H1 (cell line): ENCODE measurements around the gene OR52I1. TPM values are rescaled to one million over a fixed set of nuclear protein-coding genes. Genes with fewer than 3 reads are reported as not detected.

Experiments used
- ASH2L ChIP-seq: fragments of 200-600, 300-600 bp; sonication (generic); IDR thresholded peaks from one replicate; pipeline ENCODE4 v1.7.1; 2017; ENCODE audit warnings: low read length
- CHD7 ChIP-seq: fragments of 300-600 bp; sonication (generic); IDR thresholded peaks from 2 replicates; pipeline ENCODE4 v1.7.1; 2012; ENCODE audit warnings: low read length, moderate library complexity, mild to moderate bottlenecking, inconsistent platforms; ENCODE audit not compliant: insufficient replicate concordance
- MAFK ChIP-seq: IDR thresholded peaks from 2 replicates; pipeline ENCODE4 v1.6.1; 2012; ENCODE audit warnings: low read depth, mild to moderate bottlenecking, improper control_type of control experiment, low read length
- POLR2A ChIP-seq, 2 experiments: IDR thresholded peaks; 1 replicate in 1 of 2; 2 replicates in 1 of 2; pipeline ENCODE4 v1.6.1; 2011; ENCODE audit warnings: low read depth in 2 of 2, low read length in 2 of 2, mild to moderate bottlenecking in 2 of 2; ENCODE audit errors: control extremely low read depth in 1 of 2
- POU5F1 ChIP-seq: IDR thresholded peaks from 2 replicates; pipeline ENCODE4 v1.6.1; 2011; ENCODE audit warnings: low read depth, mild to moderate bottlenecking, low read length, moderate library complexity
- SP4 ChIP-seq: IDR thresholded peaks from 2 replicates; pipeline ENCODE4 v1.6.1; 2012; ENCODE audit warnings: low read length, inconsistent platforms
- TBP ChIP-seq: IDR thresholded peaks from 2 replicates; pipeline ENCODE4 v1.6.1; 2011; ENCODE audit warnings: low read depth, low read length, improper control_type of control experiment
- polyA plus RNA-seq, 7 experiments: library from polyadenylated mRNA; depleted of rRNA in 3 of 7; stranded (reverse) in 5 of 7; unstranded in 2 of 7; fragments of >200 nt in 5 of 7; fragments of 200-250 nt in 2 of 7; gene quantifications; 1 replicate in 5 of 7; 2 replicates in 1 of 7; 4 replicates in 1 of 7; pipeline versions ENCODE4 v1.2.1 to v1.2.3, GENCODE V29; 2011 to 2013; ENCODE audit warnings: missing spikeins in 2 of 7, mixed read lengths in 2 of 7
- total RNA-seq: library from RNA; stranded (reverse); fragmentation: NEBNext Ultra II Directional; extraction: Animal tissue kit (Norgen Biotek cat#: 25700); gene quantifications from 2 replicates; pipeline ENCODE4 v1.2.1, GENCODE V29; 2021
- TF ChIP-seq, protein P1 (sequence below): IDR thresholded peaks from 2 replicates; pipeline ENCODE4 v1.6.1; 2011; ENCODE audit warnings: low read length, improper control_type of control experiment

Gene OR52I1
- total and polyA plus RNA-seq, 2 of the 8 experiments (the other 6 are each of a cell fraction or from before 2014, with no cell fraction given) = not detected

- TF ChIP-seq CHD7 (no peak), MAFK (no peak), SP4 (no peak), POLR2A (IDR thresholded peaks at IDR 0.05; ENCODE audit: control extremely low read depth in 1 of 2, low read depth in 2 of 2, low read length in 2 of 2) (no peak), ASH2L (no peak), POU5F1 (no peak), TBP (no peak)
- TF ChIP-seq, protein P1, sequence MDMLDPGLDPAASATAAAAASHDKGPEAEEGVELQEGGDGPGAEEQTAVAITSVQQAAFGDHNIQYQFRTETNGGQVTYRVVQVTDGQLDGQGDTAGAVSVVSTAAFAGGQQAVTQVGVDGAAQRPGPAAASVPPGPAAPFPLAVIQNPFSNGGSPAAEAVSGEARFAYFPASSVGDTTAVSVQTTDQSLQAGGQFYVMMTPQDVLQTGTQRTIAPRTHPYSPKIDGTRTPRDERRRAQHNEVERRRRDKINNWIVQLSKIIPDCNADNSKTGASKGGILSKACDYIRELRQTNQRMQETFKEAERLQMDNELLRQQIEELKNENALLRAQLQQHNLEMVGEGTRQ = no peak
- TF ChIP-seq, all 59 proteins: peak for 0
Measured at GRCh38 chr11:4559527-4560440, 34.1 kb upstream of the OR52I1 start (continued).
